CD14-positive monocyte (primary cell): ENCODE data around the gene GAL3ST2. TPM values are rescaled to one million over a fixed set of nuclear protein-coding genes. Genes with fewer than 3 reads are reported as not detected.

Source experiments
- DNase-seq, 3 donors: peaks; one replicate each; pipeline ENCODE4 v3.0.0-alpha.2; 2011 to 2022
- H2AFZ ChIP-seq: 2 replicates; pipeline ENCODE4 v1.6.0; 2012; ENCODE audit warnings: mild to moderate bottlenecking, low read depth, low read length, inconsistent platforms; ENCODE audit not compliant: insufficient read depth, poor library complexity, severe bottlenecking
- H3K27ac ChIP-seq, 2 donors: 1 replicate in 1 of 2; 2 replicates in 1 of 2; pipeline ENCODE4 v1.5.1; 2012 to 2013; ENCODE audit warnings: low read length in 2 of 2, control low read depth in 1 of 2, inconsistent platforms in 1 of 2, low read depth in 1 of 2, mild to moderate bottlenecking in 1 of 2
- H3K27me3 ChIP-seq, 2 donors: one replicate each; pipeline versions ENCODE4 v1.6.0 to v1.6.1; 2011 to 2013; ENCODE audit warnings: low read length in 2 of 2; ENCODE audit not compliant: control insufficient read depth in 2 of 2, insufficient read depth in 2 of 2
- H3K36me3 ChIP-seq, 2 donors: replicated peaks in 1 of 2; 1 replicate in 1 of 2; 2 replicates in 1 of 2; pipeline versions ENCODE4 v1.5.1 to v1.6.1; 2012 to 2013; ENCODE audit warnings: low read length in 2 of 2, control low read depth in 1 of 2, inconsistent platforms in 1 of 2, mild to moderate bottlenecking in 1 of 2; ENCODE audit not compliant: insufficient read depth in 2 of 2, control insufficient read depth in 1 of 2
- H3K4me1 ChIP-seq, 2 donors: 1 replicate in 1 of 2; 2 replicates in 1 of 2; pipeline versions ENCODE4 v1.5.1 to v1.6.1; 2012 to 2013; ENCODE audit warnings: low read length in 2 of 2, control low read depth in 1 of 2, inconsistent platforms in 1 of 2, mild to moderate bottlenecking in 1 of 2, moderate library complexity in 1 of 2; ENCODE audit not compliant: insufficient read depth in 2 of 2, control insufficient read depth in 1 of 2
- H3K4me2 ChIP-seq: replicated peaks from 2 replicates; pipeline ENCODE3; 2012; ENCODE audit warnings: low read length, moderate library complexity, mild to moderate bottlenecking; ENCODE audit not compliant: poor library complexity, severe bottlenecking; ENCODE audit errors: extremely low read depth
- H3K4me3 ChIP-seq, 3 experiments: fragments of 200-600 bp in 1 of 3; sonication (generic) in 1 of 3; replicated peaks in 1 of 3; 1 replicate in 2 of 3; 2 replicates in 1 of 3; pipeline ENCODE4 v1.5.1; 2011 to 2013; ENCODE audit warnings: low read length in 3 of 3, mild to moderate bottlenecking in 3 of 3, control low read depth in 2 of 3, low read depth in 2 of 3, inconsistent platforms in 1 of 3, moderate library complexity in 1 of 3
- H3K79me2 ChIP-seq: 2 replicates; pipeline ENCODE4 v1.6.0; 2012; ENCODE audit warnings: mild to moderate bottlenecking, control low read depth, inconsistent platforms, low read length, moderate library complexity; ENCODE audit not compliant: insufficient read depth
- H3K9ac ChIP-seq: 2 replicates; pipeline ENCODE4 v1.6.0; 2017; ENCODE audit warnings: low read length, mild to moderate bottlenecking; ENCODE audit not compliant: insufficient read depth, poor library complexity, severe bottlenecking
- H3K9me3 ChIP-seq, 2 donors: replicated peaks in 1 of 2; 1 replicate in 1 of 2; 2 replicates in 1 of 2; pipeline versions ENCODE4 v1.5.1 to v1.6.1; 2012 to 2013; ENCODE audit warnings: low read length in 2 of 2, control low read depth in 1 of 2; ENCODE audit not compliant: control insufficient read depth in 1 of 2, insufficient read depth in 1 of 2
- H4K20me1 ChIP-seq: 2 replicates; pipeline ENCODE4 v1.6.0; 2012; ENCODE audit warnings: mild to moderate bottlenecking, low read length, control low read depth, moderate library complexity; ENCODE audit not compliant: insufficient read depth
- H3K27ac Mint-ChIP-seq, 7 donors: one replicate each; pipeline ENCODE4 v1.8.0; 2020; ENCODE audit warnings: mild to moderate bottlenecking in 7 of 7, mixed read lengths in 7 of 7, moderate library complexity in 6 of 7, inconsistent platforms in 2 of 7
- H3K27me3 Mint-ChIP-seq, 3 donors: one replicate each; pipeline ENCODE4 v1.8.0; 2021 to 2022; ENCODE audit warnings: low read depth in 3 of 3, mild to moderate bottlenecking in 3 of 3, mixed read lengths in 3 of 3, moderate library complexity in 3 of 3, inconsistent platforms in 1 of 3
- H3K36me3 Mint-ChIP-seq, 2 donors: one replicate each; pipeline ENCODE4 v1.8.0; 2020; ENCODE audit warnings: mixed read lengths in 2 of 2, inconsistent platforms in 1 of 2, mild to moderate bottlenecking in 1 of 2
- H3K4me1 Mint-ChIP-seq: one replicate; pipeline ENCODE4 v1.8.0; 2020; ENCODE audit warnings: mild to moderate bottlenecking, mixed read lengths
- H3K4me3 Mint-ChIP-seq, 2 donors: one replicate each; pipeline ENCODE4 v1.8.0; 2020; ENCODE audit warnings: mild to moderate bottlenecking in 2 of 2, mixed read lengths in 2 of 2, moderate library complexity in 1 of 2
- H3K9me3 Mint-ChIP-seq, 7 donors: one replicate each; pipeline ENCODE4 v1.8.0; 2020 to 2022; ENCODE audit warnings: mixed read lengths in 7 of 7, mild to moderate bottlenecking in 6 of 7, moderate library complexity in 6 of 7, inconsistent platforms in 2 of 7
- CTCF ChIP-seq: fragments of 200-600 bp; IDR thresholded peaks from one replicate; pipeline ENCODE4 v1.8.0; 2022; ENCODE audit warnings: antibody characterized with exemption, mild to moderate bottlenecking
- WGBS: methylation state at CpG from one replicate; pipeline ENCODE4 v1.1.5; 2013; ENCODE audit warnings: missing lambda C conversion rate; ENCODE audit not compliant: insufficient coverage; 5-methylcytosine and 5-hydroxymethylcytosine counted together
- intact Hi-C, 2 donors: fragments of 100-400 bp; cut with micrococcal nuclease; formaldehyde crosslinking; loops; one replicate each; pipeline versions ENCODE4 v1.15.0 to v1.15.1; 2023
- polyA plus RNA-seq, 3 donors: library from polyadenylated mRNA; depleted of rRNA in 1 of 3; unstranded in 2 of 3; stranded (reverse) in 1 of 3; fragments of 300-500 nt in 2 of 3; fragments of >200 nt in 1 of 3; fragmentation: Illumina TruSeq in 2 of 3; gene quantifications; 1 replicate in 2 of 3; 2 replicates in 1 of 3; pipeline ENCODE4 v1.2.3, GENCODE V29; 2012 to 2021

GAL3ST2 gene
- polyA plus RNA-seq, 3 donors: not detected

GRCh38 chr2:241849616-241850543 is 73.3 kb downstream of the GAL3ST2 start:
- no peaks in the 10 kb centered on the region for H3K9me3 ChIP-seq
- no peaks in the 10 kb centered on the region for H3K27me3 ChIP-seq
- Mint-ChIP-seq H3K36me3 (peaks cover 2 to 6% of the 10 kb centered on the region in 2 donors), H3K27me3 (peaks cover 0 to 22% (median 9%) of the 10 kb centered on the region in 3 donors), H3K9me3 (peaks cover 0 to 6% (median 0%) of the 10 kb centered on the region in 7 donors), H3K4me1 (peaks cover 11% of the 10 kb centered on the region), H3K4me3 (no peak overlapping the region), H3K27ac (no peak overlapping the region)
- WGBS: 100% methylated on average over 4 of the region's 16 CpGs
- H3K36me3 ChIP-seq: no peaks in the 10 kb centered on the region
- H4K20me1 ChIP-seq: no peaks in the 10 kb centered on the region
- no peak overlapping the region for H3K4me2 ChIP-seq
- H3K4me3 ChIP-seq: no peak overlapping the region
- H3K4me1 ChIP-seq: peaks cover under 1 to 3% of the 10 kb centered on the region in 2 donors
- H3K9ac ChIP-seq: no peak overlapping the region
- TF ChIP-seq CTCF: no peak
- DNase-seq: no peak
- no peak overlapping the region for H2AFZ ChIP-seq
- intact Hi-C loops: no loop called here
- H3K79me2 ChIP-seq: no peaks in the 10 kb centered on the region
- H3K27ac ChIP-seq: no peak overlapping the region

GRCh38 chr2:241850544-241851324 is 74.1 kb downstream of the GAL3ST2 start:
- TF ChIP-seq CTCF: no peak
- Histone ChIP-seq H3K27me3 (no peaks in the 10 kb centered on the region), H3K9me3 (no peaks in the 10 kb centered on the region), H2AFZ (no peak overlapping the region), H3K9ac (no peak overlapping the region), H3K4me3 (no peak overlapping the region), H3K36me3 (no peaks in the 10 kb centered on the region), H4K20me1 (no peaks in the 10 kb centered on the region), H3K79me2 (no peaks in the 10 kb centered on the region), H3K4me2 (no peak overlapping the region), H3K27ac (no peak overlapping the region), H3K4me1 (no peaks in the 10 kb centered on the region)
- Mint-ChIP-seq H3K36me3 (peaks cover 0 to 3% of the 10 kb centered on the region in 2 donors), H3K4me3 (no peak overlapping the region), H3K9me3 (peaks cover 0 to 6% (median 0%) of the 10 kb centered on the region in 7 donors), H3K4me1 (peaks cover 4% of the 10 kb centered on the region), H3K27me3 (peaks cover 0 to 17% (median 5%) of the 10 kb centered on the region in 3 donors), H3K27ac (no peak overlapping the region)
- no peak for DNase-seq
- intact Hi-C loops: no loop called here
- WGBS: 93% methylated on average over 23 of the region's 27 CpGs
